Peyer's patch (tissue), 4 donors: ENCODE data around the gene SLC7A5. TPM values are rescaled to one million over a fixed set of nuclear protein-coding genes. Genes with fewer than 3 reads are reported as not detected.
"Not testable (repeated sequence)": the region's sequence is repeated elsewhere in the genome, so short reads cannot be mapped to it uniquely, and the experiment has no call there.

Experiments used
- DNase-seq, 3 donors: peaks; one replicate each; pipeline ENCODE4 v3.0.0-alpha.2; 2017 to 2019
- H3K27ac ChIP-seq, 4 donors: fragments of 200-600 bp; sonication (generic); one replicate each; pipeline ENCODE4 v1.5.1; 2016 to 2019
- H3K27me3 ChIP-seq, 2 donors: fragments of 200-600 bp; sonication (generic); one replicate each; pipeline ENCODE4 v1.5.1; 2019
- H3K36me3 ChIP-seq, 3 donors: fragments of 200-600 bp; sonication (generic); one replicate each; pipeline ENCODE4 v1.5.1; 2016 to 2019
- H3K4me1 ChIP-seq, 4 donors: fragments of 200-600 bp; sonication (generic); one replicate each; pipeline ENCODE4 v1.5.1; 2016 to 2019
- H3K4me3 ChIP-seq, 4 donors: fragments of 200-600 bp; sonication (generic); 1 replicate in 3 of 4; 2 replicates in 1 of 4; pipeline ENCODE4 v1.5.1; 2016 to 2019; ENCODE audit warnings: mild to moderate bottlenecking in 1 of 4
- H3K9me3 ChIP-seq, 4 donors: fragments of 200-600 bp; sonication (generic); one replicate each; pipeline ENCODE4 v1.5.1; 2016 to 2019; ENCODE audit warnings: mild to moderate bottlenecking in 1 of 4
- POLR2A ChIP-seq, 2 donors: fragments of 450-650 bp; IDR thresholded peaks; one replicate each; pipeline ENCODE4 v1.5.1; 2017; ENCODE audit warnings: antibody characterized with exemption in 2 of 2, mild to moderate bottlenecking in 2 of 2, moderate library complexity in 2 of 2
- total RNA-seq, 4 donors: library from RNA; depleted of rRNA; stranded (reverse); fragments of >200 nt; gene quantifications; one replicate each; pipeline ENCODE4 v1.1.0, GENCODE V29; 2016
- TF ChIP-seq, protein P1 (sequence below), 6 experiments: fragments of 450-650 bp in 4 of 6; fragments of 200-600 bp in 2 of 6; sonication (generic) in 1 of 6; IDR thresholded peaks; one replicate each; pipeline ENCODE4 v1.5.1; 2017 to 2019; ENCODE audit warnings: antibody characterized with exemption in 6 of 6, mild to moderate bottlenecking in 3 of 6, moderate library complexity in 1 of 6

The SLC7A5 gene
- total RNA-seq, 4 donors from 2014 or later = 3.2 to 4.7 (median 3.9) TPM

DNA sequence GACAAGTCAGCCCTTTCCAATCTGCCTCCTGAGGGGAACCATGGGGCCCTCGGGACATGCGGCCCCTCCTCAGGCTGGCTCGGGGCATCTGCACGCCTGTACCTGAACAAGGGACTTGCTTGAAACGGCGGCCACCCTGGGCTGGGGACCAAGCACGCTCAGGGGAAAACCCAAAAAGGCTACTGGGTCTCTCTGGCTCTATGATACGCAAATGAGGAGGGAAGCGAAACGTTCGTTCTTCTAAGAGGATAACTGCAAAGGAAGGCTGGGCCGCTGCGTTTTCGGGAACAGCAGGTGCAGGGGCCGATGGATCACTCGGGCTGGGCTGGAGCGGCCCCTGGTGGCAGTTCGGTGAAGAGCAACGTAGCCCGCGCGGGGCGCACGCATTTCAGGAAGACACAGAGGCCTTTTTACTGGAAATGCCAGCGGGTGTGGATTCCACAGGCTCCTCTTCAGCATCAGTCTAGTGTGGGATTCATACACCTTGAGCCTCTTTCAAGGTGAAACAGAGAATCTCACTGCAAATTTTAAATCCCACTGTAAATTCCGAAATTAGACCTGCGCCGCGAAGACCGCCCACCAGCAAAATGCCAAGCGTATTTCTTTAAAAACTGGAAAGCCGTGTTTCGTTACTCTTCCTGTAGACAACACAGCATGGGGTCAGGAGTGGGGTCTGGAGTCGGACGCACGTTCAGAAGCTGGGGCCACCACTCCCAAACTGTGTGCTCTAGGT is 40.1 kb upstream of the SLC7A5 start:
- H3K4me3 ChIP-seq, H3K36me3 ChIP-seq, H3K9me3 ChIP-seq, H3K27me3 ChIP-seq, H3K4me1 ChIP-seq, H3K27ac ChIP-seq: not testable (repeated sequence)
- TF ChIP-seq, protein P1, sequence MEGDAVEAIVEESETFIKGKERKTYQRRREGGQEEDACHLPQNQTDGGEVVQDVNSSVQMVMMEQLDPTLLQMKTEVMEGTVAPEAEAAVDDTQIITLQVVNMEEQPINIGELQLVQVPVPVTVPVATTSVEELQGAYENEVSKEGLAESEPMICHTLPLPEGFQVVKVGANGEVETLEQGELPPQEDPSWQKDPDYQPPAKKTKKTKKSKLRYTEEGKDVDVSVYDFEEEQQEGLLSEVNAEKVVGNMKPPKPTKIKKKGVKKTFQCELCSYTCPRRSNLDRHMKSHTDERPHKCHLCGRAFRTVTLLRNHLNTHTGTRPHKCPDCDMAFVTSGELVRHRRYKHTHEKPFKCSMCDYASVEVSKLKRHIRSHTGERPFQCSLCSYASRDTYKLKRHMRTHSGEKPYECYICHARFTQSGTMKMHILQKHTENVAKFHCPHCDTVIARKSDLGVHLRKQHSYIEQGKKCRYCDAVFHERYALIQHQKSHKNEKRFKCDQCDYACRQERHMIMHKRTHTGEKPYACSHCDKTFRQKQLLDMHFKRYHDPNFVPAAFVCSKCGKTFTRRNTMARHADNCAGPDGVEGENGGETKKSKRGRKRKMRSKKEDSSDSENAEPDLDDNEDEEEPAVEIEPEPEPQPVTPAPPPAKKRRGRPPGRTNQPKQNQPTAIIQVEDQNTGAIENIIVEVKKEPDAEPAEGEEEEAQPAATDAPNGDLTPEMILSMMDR (IDR thresholded peaks at IDR 0.05) = peak; percentile 85 to 90 (median 86)
- DNase-seq = peak; percentile 73 to 89 (median 83)

DNA sequence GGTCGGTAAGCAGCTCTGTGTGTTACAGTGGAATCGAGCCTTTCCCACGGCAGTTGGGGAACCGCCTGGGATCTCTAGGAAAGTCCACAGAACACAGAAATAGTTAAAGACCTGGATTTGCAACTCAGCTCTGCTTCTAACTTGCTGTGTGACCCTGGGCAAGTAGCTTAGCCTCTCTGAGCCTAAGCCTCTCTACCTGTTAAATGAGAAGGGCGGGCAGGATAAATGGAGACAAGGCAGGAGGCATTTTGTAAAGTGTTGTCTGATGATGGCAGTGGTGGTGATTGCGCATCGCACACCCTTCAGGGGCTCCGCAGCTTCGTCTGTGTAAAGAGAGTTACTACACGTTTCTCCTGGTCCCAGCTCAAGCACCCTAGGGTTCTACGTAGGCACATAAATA is 38.8 kb upstream of the SLC7A5 start:
- not testable (repeated sequence) for H3K27me3 ChIP-seq, H3K9me3 ChIP-seq, H3K27ac ChIP-seq, DNase-seq, H3K4me1 ChIP-seq, H3K36me3 ChIP-seq, H3K4me3 ChIP-seq

DNA sequence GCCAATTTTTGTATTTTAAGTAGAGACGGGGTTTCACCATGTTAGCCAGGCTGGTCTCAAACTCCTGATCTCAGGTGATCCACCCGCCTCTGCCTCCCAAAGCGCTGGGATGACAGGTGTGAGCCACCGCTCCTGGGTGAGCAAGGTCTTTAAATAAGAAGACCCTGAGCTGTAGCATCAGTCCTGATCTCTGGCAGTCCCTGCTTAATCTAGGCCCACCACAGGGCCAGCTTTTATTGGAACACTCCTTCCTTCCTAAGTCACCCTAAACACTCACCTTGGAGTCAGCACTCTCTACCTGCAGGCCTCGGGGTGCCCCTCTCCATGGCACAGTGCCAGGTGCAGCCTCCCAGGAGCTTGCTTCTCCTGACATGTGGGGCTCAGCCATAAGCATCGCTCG is 36.2 kb upstream of the SLC7A5 start:
- H3K27ac ChIP-seq, H3K27me3 ChIP-seq, H3K9me3 ChIP-seq: not testable (repeated sequence)

DNA sequence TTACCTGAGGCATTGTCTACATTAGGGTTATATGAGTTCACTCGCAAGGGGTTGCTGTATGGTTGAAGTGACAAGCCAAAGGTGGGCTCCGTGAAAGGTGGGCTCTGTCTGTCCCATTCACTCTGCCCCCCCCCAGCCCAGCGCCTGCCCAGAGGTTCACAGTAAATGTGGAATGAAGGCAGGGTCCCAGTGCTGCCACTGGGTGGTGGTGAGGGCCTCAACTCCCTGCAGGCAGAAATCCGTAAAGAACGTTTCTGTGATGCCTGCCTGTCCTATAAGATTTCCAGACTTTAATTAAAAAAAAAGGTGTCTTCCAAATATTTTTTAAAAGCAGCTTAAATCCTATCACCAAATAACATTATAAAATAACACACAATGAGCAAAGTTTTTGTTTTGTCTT is 35.7 kb upstream of the SLC7A5 start:
- not testable (repeated sequence) for DNase-seq, H3K4me1 ChIP-seq, H3K4me3 ChIP-seq, H3K27me3 ChIP-seq, H3K9me3 ChIP-seq, H3K36me3 ChIP-seq, H3K27ac ChIP-seq

More for the DNA sequence above, 36.2 kb upstream of the SLC7A5 start:
- DNase-seq, H3K4me1 ChIP-seq, H3K36me3 ChIP-seq, H3K4me3 ChIP-seq: not testable (repeated sequence)

DNA sequence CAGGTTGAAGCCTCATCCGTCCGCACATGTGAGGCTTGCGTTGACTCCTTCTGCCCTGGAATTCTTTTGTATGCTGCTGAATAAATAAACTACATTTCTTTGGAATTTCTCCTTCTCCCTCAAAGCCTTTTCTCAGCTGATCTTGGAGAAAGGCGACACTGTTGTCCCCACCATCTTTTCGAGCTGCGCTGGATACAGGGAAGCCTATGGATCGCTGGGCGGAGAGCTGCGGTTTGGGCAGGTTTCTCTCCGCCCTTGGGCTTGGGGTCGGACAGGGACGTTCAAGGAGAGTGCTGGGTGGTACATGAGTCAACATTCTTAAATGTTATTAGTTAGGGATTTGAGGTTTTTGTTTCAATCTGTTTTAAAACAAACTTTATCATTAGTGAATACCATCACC is 31.2 kb upstream of the SLC7A5 start:
- DNase-seq, H3K36me3 ChIP-seq, H3K4me3 ChIP-seq, H3K4me1 ChIP-seq, H3K27ac ChIP-seq, H3K9me3 ChIP-seq, H3K27me3 ChIP-seq: not testable (repeated sequence)

DNA sequence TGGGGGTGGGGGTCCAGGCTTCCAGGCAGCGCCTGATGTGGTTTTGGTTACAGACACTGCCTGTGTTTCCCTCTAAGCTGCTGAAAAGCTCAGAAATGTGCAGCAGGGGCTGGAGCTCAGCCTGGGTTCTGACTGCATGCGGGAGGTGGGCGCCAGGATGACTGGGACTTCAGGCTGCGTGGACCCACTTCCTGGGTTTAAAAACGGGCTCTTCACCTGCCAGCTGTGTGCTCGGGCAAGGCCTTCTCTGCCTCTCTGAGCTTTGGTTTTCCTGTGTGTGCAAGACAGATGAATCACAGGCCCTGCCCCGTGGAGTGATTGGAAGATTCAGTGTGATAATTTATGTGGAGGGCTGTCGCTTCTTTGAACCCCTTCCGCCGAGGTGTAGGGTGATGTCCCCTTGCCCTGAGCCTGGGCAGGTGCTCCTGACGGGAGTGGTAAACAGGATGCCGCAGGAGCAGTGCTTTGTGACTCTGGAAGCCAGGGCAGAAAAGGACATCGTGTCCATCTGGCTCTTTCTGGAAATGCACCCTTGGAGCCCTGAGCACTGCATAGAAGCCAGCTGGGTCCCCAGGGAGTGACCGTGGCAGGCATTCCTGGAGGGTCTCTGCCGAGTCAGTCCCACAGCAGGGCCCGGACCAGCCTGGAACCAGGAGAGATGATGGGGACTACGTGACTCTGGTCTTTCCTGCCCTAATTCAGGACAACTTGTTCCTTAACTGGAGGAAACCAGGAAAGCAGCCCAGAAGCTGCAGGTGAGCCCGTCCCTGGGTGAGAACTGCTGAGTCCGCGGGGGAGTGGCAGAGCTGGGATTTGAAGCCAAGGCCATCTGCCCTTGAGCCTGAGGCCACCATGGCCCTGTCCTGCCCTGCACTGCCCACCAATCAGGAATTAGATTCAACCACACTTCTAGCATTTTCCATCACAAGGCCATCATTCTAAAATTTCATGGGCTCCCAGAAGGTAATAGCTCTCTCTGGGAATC is 28.5 kb upstream of the SLC7A5 start:
- peaks cover 0 to 4% (median 0%) of the 10 kb centered on the region in 4 donors for H3K4me1 ChIP-seq
- TF ChIP-seq POLR2A (IDR thresholded peaks at IDR 0.05) = no peak
- TF ChIP-seq, protein P1 (IDR thresholded peaks at IDR 0.05) = no peak
- no peaks in the 10 kb centered on the region for H3K9me3 ChIP-seq
- no peaks in the 10 kb centered on the region for H3K27me3 ChIP-seq
- peak in 1 of 3 donors; percentile 55 for DNase-seq
- peak overlapping the region in 3 of 4 donors; percentile 3 to 57 (median 50) for H3K27ac ChIP-seq
- H3K4me3 ChIP-seq = no peak overlapping the region
- H3K36me3 ChIP-seq = no peaks in the 10 kb centered on the region

DNA sequence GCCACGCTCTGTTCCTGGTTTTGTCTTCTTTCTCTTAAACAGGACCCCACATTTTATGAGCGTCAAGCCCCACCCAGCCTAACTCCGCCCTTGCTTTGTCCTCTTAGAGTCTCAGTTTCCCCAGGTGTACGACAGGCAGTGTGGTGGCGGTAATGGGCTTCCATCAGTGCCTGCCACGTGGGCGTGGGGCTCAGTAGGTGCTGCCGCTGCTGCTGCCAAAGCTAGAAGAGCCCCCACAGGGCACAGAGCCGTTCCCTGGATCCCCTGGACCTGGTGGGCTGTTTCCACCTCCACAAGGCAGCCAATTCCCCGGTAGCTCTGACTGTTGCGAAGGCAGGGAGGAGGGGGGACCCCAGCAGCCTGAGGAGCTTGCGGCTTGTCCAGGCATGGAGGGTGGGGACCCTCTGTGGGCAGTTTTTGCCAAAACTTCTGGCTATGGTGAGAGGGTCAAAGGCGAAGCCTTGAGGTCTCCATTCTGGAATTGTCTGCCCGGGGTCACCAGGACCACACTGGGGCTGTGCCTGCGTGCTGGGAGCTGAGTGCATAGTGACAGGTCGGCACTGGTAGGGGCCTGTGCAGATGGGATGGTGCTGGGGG is 27.7 kb upstream of the SLC7A5 start:
- not testable (repeated sequence) for H3K36me3 ChIP-seq, DNase-seq
- H3K27ac ChIP-seq = peak overlapping the region; percentile 3 to 57 (median 34)

DNA sequence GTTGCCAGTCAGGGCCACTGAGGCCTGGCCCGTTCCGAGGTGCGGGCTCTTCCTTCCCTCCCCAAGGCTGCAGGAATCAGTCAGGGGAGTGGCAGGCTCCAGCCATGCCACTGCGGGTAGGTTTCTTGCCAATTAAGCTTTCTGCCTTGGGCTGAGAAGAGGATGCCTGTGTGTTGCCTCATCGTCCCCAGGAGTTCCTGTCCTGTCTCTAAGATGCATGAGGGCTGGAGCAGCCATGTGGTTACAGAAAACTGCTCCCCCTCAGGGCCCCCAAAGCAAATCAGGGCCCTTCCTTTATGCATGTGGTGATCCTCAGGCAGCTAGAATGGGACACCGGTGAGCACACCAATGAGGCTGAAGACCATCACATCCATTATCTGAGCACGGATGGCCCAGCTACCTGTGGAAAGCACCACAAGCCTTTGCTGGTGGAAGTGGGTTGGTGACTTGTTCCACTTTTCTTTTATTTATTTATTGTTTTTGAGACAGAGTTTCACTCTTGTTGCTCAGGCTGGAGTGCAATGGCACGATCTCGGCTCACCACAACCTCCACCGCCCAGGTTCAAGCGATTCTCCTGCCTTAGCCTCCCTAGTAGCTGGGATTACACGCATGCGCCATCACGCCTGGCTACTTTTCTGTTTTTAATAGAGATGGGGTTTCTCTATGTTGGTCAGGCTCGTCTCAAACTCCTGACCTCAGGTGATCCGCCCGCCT is 27.0 kb upstream of the SLC7A5 start:
- not testable (repeated sequence) for H3K4me3 ChIP-seq, H3K36me3 ChIP-seq, H3K27me3 ChIP-seq, DNase-seq, H3K4me1 ChIP-seq, H3K9me3 ChIP-seq
- peak overlapping the region; percentile 3 to 72 (median 34) for H3K27ac ChIP-seq

More for the DNA sequence above, 27.7 kb upstream of the SLC7A5 start:
- H3K4me3 ChIP-seq, H3K27me3 ChIP-seq, H3K4me1 ChIP-seq, H3K9me3 ChIP-seq: not testable (repeated sequence)
